ENCODE results near the gene IRF5. TPM values are rescaled to one million over a fixed set of nuclear protein-coding genes. Genes with fewer than 3 reads are reported as not detected.

IRF5 gene
- total RNA-seq, 1 experiment from 2014 or later = 16.5 TPM

GRCh38 chr7:128968624-128969023 lies 30.9 kb downstream of the IRF5 start (continued):
- TF ChIP-seq, protein P1, sequence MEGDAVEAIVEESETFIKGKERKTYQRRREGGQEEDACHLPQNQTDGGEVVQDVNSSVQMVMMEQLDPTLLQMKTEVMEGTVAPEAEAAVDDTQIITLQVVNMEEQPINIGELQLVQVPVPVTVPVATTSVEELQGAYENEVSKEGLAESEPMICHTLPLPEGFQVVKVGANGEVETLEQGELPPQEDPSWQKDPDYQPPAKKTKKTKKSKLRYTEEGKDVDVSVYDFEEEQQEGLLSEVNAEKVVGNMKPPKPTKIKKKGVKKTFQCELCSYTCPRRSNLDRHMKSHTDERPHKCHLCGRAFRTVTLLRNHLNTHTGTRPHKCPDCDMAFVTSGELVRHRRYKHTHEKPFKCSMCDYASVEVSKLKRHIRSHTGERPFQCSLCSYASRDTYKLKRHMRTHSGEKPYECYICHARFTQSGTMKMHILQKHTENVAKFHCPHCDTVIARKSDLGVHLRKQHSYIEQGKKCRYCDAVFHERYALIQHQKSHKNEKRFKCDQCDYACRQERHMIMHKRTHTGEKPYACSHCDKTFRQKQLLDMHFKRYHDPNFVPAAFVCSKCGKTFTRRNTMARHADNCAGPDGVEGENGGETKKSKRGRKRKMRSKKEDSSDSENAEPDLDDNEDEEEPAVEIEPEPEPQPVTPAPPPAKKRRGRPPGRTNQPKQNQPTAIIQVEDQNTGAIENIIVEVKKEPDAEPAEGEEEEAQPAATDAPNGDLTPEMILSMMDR (IDR thresholded peaks at IDR 0.05 in 2 of 3, conservative IDR thresholded peaks at IDR 0.05 in 1 of 3; ENCODE audit: borderline replicate concordance in 1 of 3, insufficient read depth in 1 of 3, low read depth in 2 of 3, low read length in 2 of 3) = no peak
- TF ChIP-seq ZFX (IDR thresholded peaks at IDR 0.05) = no peak
- TF ChIP-seq, protein P2, sequence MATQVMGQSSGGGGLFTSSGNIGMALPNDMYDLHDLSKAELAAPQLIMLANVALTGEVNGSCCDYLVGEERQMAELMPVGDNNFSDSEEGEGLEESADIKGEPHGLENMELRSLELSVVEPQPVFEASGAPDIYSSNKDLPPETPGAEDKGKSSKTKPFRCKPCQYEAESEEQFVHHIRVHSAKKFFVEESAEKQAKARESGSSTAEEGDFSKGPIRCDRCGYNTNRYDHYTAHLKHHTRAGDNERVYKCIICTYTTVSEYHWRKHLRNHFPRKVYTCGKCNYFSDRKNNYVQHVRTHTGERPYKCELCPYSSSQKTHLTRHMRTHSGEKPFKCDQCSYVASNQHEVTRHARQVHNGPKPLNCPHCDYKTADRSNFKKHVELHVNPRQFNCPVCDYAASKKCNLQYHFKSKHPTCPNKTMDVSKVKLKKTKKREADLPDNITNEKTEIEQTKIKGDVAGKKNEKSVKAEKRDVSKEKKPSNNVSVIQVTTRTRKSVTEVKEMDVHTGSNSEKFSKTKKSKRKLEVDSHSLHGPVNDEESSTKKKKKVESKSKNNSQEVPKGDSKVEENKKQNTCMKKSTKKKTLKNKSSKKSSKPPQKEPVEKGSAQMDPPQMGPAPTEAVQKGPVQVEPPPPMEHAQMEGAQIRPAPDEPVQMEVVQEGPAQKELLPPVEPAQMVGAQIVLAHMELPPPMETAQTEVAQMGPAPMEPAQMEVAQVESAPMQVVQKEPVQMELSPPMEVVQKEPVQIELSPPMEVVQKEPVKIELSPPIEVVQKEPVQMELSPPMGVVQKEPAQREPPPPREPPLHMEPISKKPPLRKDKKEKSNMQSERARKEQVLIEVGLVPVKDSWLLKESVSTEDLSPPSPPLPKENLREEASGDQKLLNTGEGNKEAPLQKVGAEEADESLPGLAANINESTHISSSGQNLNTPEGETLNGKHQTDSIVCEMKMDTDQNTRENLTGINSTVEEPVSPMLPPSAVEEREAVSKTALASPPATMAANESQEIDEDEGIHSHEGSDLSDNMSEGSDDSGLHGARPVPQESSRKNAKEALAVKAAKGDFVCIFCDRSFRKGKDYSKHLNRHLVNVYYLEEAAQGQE (IDR thresholded peaks at IDR 0.05; ENCODE audit: low read depth) = no peak

- no peaks in the 10 kb centered on the region for H3K9me2 ChIP-seq (ENCODE audit: insufficient read depth)
- BruUV-seq (replicated peaks) = no TSS peak
- H3K79me2 ChIP-seq (ENCODE audit: insufficient read depth, low read length) = no peaks in the 10 kb centered on the region
- ChIA-PET POLR2A (no interaction called here), CTCF (no interaction called here), RAD21 (ENCODE audit: low non-redundant PET in 1 of 2, low total read pairs in 2 of 2, uncharacterized antibody in 2 of 2, unreplicated experiment in 2 of 2) (no interaction called here)
- ATAC-seq (no peak), DNase-seq (ENCODE audit: low read depth, low spot score) (no peak)
- no peak for TF ChIP-seq CEBPB (IDR thresholded peaks at IDR 0.05; ENCODE audit: low read depth)
- no peak for TF ChIP-seq ZNF274 (IDR thresholded peaks at IDR 0.05; ENCODE audit: low read depth, low read length)
- TF ChIP-seq ZBTB33 (IDR thresholded peaks at IDR 0.05; ENCODE audit: extremely low read depth, insufficient replicate concordance, low read length) = no peak
- no peak for TF ChIP-seq POLR2AphosphoS5 (IDR thresholded peaks at IDR 0.05; ENCODE audit: low read depth, low read length)
- TF ChIP-seq SRF (IDR thresholded peaks at IDR 0.05; ENCODE audit: low read depth) = no peak
- TF ChIP-seq SIN3A (IDR thresholded peaks at IDR 0.05; ENCODE audit: low read depth) = no peak
- no peak for TF ChIP-seq YY1 (IDR thresholded peaks at IDR 0.05; ENCODE audit: extremely low read depth, insufficient replicate concordance, low read depth, low read length)
- no peak for TF ChIP-seq ELF1 (IDR thresholded peaks at IDR 0.05; ENCODE audit: borderline replicate concordance, low read depth)
- H3K4me1 ChIP-seq (ENCODE audit: control insufficient read depth in 1 of 2, insufficient read depth in 2 of 2, low read length in 2 of 2) = no peaks in the 10 kb centered on the region
- no peak overlapping the region for H3K4me2 ChIP-seq (ENCODE audit: low read length)
- no peaks in the 10 kb centered on the region for H3K9me3 ChIP-seq (ENCODE audit: control insufficient read depth in 1 of 2, insufficient read depth in 1 of 2, low read depth in 1 of 2, low read length in 2 of 2)
- H2AFZ ChIP-seq (ENCODE audit: low read depth, low read length, poor library complexity, severe bottlenecking) = no peak overlapping the region
- H3K27ac ChIP-seq (ENCODE audit: low read depth, low read length) = no peak overlapping the region
- intact Hi-C loops (cut with micrococcal nuclease) = no loop called here
- no peaks in the 10 kb centered on the region for H3K27me3 ChIP-seq (ENCODE audit: insufficient read depth, low read length)
- no peak overlapping the region for H3K4me3 ChIP-seq (replicated peaks in 1 of 2; ENCODE audit: low read depth in 1 of 2, low read length in 2 of 2)
- no peaks in the 10 kb centered on the region for H4K20me1 ChIP-seq (ENCODE audit: insufficient read depth)
- H3K36me3 ChIP-seq (ENCODE audit: control insufficient read depth in 1 of 2, insufficient read depth in 2 of 2, low read length in 2 of 2) = peaks cover 34 to 45% of the 10 kb centered on the region in 2 experiments
- H3K9ac ChIP-seq (ENCODE audit: low read length) = no peak overlapping the region
Observed at GRCh38 chr7:128974241-128974934, 36.7 kb downstream of the IRF5 start.

All from HCT116 (cell line).